Stimulated activated CD8-positive, alpha-beta memory T cell treated with anti-CD3 and anti-CD28 coated beads, Interleukin-2, amount 100 ng/mL, for 48 hours (primary cell): ENCODE results near the gene PCLO.

Experiments
- DNase-seq, 2 donors: peaks; one replicate each; pipeline ENCODE4 v3.0.0-alpha.2; 2020; ENCODE audit warnings: low read depth in 2 of 2

Gene PCLO

GRCh38 chr7:82839063-82839462, 323.6 kb downstream of the PCLO start:
- no peak for DNase-seq

- no peak for DNase-seq
Observed at GRCh38 chr7:82838314-82838713, 324.4 kb downstream of the PCLO start.

GRCh38 chr7:82823073-82823472, 339.6 kb downstream of the PCLO start:
- no peak for DNase-seq

- no peak for DNase-seq
Observed at GRCh38 chr7:82821037-82821436, 341.6 kb downstream of the PCLO start.

GRCh38 chr7:82818171-82818570, 344.5 kb downstream of the PCLO start:
- no peak for DNase-seq

- DNase-seq, result no peak
Observed at GRCh38 chr7:82816272-82816671, 346.4 kb downstream of the PCLO start.

GRCh38 chr7:82810558-82811259, 352.0 kb downstream of the PCLO start:
- no peak for DNase-seq

GRCh38 chr7:82808633-82809032, 354.1 kb downstream of the PCLO start:
- DNase-seq, result no peak

- no peak for DNase-seq
Observed at GRCh38 chr7:82805527-82805960, 357.1 kb downstream of the PCLO start.

GRCh38 chr7:82803411-82803810, 359.3 kb downstream of the PCLO start:
- no peak for DNase-seq

- no peak for DNase-seq
Observed at GRCh38 chr7:82789883-82790609, 372.6 kb downstream of the PCLO start.

- DNase-seq, result no peak
Observed at GRCh38 chr7:82778021-82778420, 384.7 kb downstream of the PCLO start.

- no peak for DNase-seq
Observed at GRCh38 chr7:82762880-82763279, 399.8 kb downstream of the PCLO start.

GRCh38 chr7:82760831-82761230, 401.9 kb downstream of the PCLO start:
- no peak for DNase-seq

- DNase-seq, result no peak
Observed at GRCh38 chr7:82760074-82760473, 402.6 kb downstream of the PCLO start.

- no peak for DNase-seq
Observed at GRCh38 chr7:82755705-82756551, 406.8 kb downstream of the PCLO start.

GRCh38 chr7:82750007-82750406, 412.7 kb downstream of the PCLO start:
- no peak for DNase-seq

GRCh38 chr7:82745820-82746219, 416.9 kb downstream of the PCLO start:
- DNase-seq, result no peak

GRCh38 chr7:82745117-82745516, 417.6 kb downstream of the PCLO start:
- no peak for DNase-seq

GRCh38 chr7:82742163-82742562, 420.5 kb downstream of the PCLO start:
- no peak for DNase-seq

- DNase-seq, result no peak
Observed at GRCh38 chr7:82741493-82741892, 421.2 kb downstream of the PCLO start.

GRCh38 chr7:82740246-82740848, 422.3 kb downstream of the PCLO start:
- DNase-seq, result peak; percentile 1 to 2
